Measurements from ENCODE around the gene CLRN3.

The CLRN3 gene

GRCh38 chr10:127925471-127926207 is 32.9 kb upstream of the CLRN3 start:
- H3K27ac Mint-ChIP-seq (ENCODE audit: low read depth) = no peak overlapping the region
- no peaks in the 10 kb centered on the region for H3K4me1 Mint-ChIP-seq
- DNase-seq (ENCODE audit: low spot score in 2 of 2) = no peak
- H3K27me3 Mint-ChIP-seq = no peaks in the 10 kb centered on the region
- ATAC-seq (replicated peaks; ENCODE audit: extremely low read depth, poor library complexity, severe bottlenecking) = no peak
- H3K4me3 Mint-ChIP-seq = no peak overlapping the region
- no peaks in the 10 kb centered on the region for H3K9me3 Mint-ChIP-seq
- no peaks in the 10 kb centered on the region for H3K36me3 Mint-ChIP-seq (ENCODE audit: insufficient read depth)

- H3K27ac Mint-ChIP-seq (ENCODE audit: low read depth) = no peak overlapping the region
These were observed 30.9 kb upstream of the CLRN3 start for GRCh38 chr10:127923646-127924045.

DNA sequence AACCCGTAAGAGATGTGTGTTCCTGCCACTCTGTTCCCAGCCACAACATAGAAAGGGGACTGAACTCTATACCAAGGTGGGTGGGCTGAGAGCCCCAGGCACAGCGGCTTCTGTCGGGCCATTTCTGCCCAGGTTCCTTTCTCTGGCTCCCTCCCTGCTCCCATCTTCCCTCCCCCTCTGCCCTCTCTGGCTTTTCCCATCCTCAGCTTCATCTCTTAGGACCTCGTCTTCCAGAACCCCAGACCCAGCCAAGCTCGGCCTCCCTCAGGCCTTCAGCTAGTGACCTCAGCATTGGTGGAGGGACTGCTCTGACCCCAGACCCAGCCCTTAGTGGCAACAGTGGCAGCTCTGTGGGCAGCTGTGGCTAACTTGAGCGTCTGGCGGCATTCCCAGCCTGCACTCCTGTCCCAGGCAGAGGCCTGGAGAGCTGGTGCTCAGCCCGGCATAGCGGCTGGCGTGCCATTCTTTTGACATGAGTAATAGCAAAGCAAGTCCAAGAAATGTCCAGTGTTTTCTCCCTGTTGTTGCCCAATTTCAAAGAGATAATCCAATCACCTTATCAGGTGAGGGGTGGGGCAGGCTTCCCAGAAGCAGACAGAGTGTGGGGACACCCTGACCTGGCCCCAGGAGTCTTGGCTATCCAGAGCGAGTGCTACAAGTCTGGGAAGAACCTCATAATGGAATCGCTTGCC is 30.1 kb upstream of the CLRN3 start:
- no peaks in the 10 kb centered on the region for H3K9me3 Mint-ChIP-seq
- H3K27ac Mint-ChIP-seq (ENCODE audit: low read depth) = no peak overlapping the region
- H3K4me3 Mint-ChIP-seq = no peak overlapping the region
- DNase-seq (ENCODE audit: low spot score in 2 of 2) (no peak), ATAC-seq (replicated peaks; ENCODE audit: extremely low read depth, poor library complexity, severe bottlenecking) (no peak)
- H3K27me3 Mint-ChIP-seq = no peaks in the 10 kb centered on the region
- H3K4me1 Mint-ChIP-seq = no peaks in the 10 kb centered on the region
- H3K36me3 Mint-ChIP-seq (ENCODE audit: insufficient read depth) = no peaks in the 10 kb centered on the region

More at GRCh38 chr10:127923646-127924045, 30.9 kb upstream of the CLRN3 start:
- H3K27me3 Mint-ChIP-seq = no peaks in the 10 kb centered on the region
- no peaks in the 10 kb centered on the region for H3K4me1 Mint-ChIP-seq
- H3K4me3 Mint-ChIP-seq = no peak overlapping the region
- DNase-seq (ENCODE audit: low spot score in 2 of 2) (no peak), ATAC-seq (replicated peaks; ENCODE audit: extremely low read depth, poor library complexity, severe bottlenecking) (no peak)
- no peaks in the 10 kb centered on the region for H3K9me3 Mint-ChIP-seq
- H3K36me3 Mint-ChIP-seq (ENCODE audit: insufficient read depth) = no peaks in the 10 kb centered on the region

- Mint-ChIP-seq H3K4me1 (no peaks in the 10 kb centered on the region), H3K9me3 (no peaks in the 10 kb centered on the region), H3K27ac (ENCODE audit: low read depth) (no peak overlapping the region), H3K4me3 (no peak overlapping the region), H3K36me3 (ENCODE audit: insufficient read depth) (no peaks in the 10 kb centered on the region), H3K27me3 (no peaks in the 10 kb centered on the region)
- no peak for DNase-seq (ENCODE audit: low spot score in 2 of 2)
- ATAC-seq (replicated peaks; ENCODE audit: extremely low read depth, poor library complexity, severe bottlenecking) = no peak
These were observed 29.5 kb upstream of the CLRN3 start for GRCh38 chr10:127922206-127922605.

- Mint-ChIP-seq H3K4me3 (no peak overlapping the region), H3K4me1 (no peaks in the 10 kb centered on the region), H3K27me3 (no peaks in the 10 kb centered on the region), H3K27ac (ENCODE audit: low read depth) (no peak overlapping the region), H3K9me3 (no peaks in the 10 kb centered on the region), H3K36me3 (ENCODE audit: insufficient read depth) (no peaks in the 10 kb centered on the region)
- ATAC-seq (replicated peaks; ENCODE audit: extremely low read depth, poor library complexity, severe bottlenecking) (no peak), DNase-seq (ENCODE audit: low spot score in 2 of 2) (no peak)
These were observed 29.0 kb upstream of the CLRN3 start for GRCh38 chr10:127921753-127922145.

GRCh38 chr10:127921075-127921752 is 28.5 kb upstream of the CLRN3 start:
- H3K27ac Mint-ChIP-seq (ENCODE audit: low read depth) = no peak overlapping the region
- no peaks in the 10 kb centered on the region for H3K4me1 Mint-ChIP-seq
- no peaks in the 10 kb centered on the region for H3K36me3 Mint-ChIP-seq (ENCODE audit: insufficient read depth)
- H3K27me3 Mint-ChIP-seq = no peaks in the 10 kb centered on the region
- H3K4me3 Mint-ChIP-seq = no peak overlapping the region
- ATAC-seq (replicated peaks; ENCODE audit: extremely low read depth, poor library complexity, severe bottlenecking) (no peak), DNase-seq (ENCODE audit: low spot score in 2 of 2) (no peak)
- no peaks in the 10 kb centered on the region for H3K9me3 Mint-ChIP-seq

DNA sequence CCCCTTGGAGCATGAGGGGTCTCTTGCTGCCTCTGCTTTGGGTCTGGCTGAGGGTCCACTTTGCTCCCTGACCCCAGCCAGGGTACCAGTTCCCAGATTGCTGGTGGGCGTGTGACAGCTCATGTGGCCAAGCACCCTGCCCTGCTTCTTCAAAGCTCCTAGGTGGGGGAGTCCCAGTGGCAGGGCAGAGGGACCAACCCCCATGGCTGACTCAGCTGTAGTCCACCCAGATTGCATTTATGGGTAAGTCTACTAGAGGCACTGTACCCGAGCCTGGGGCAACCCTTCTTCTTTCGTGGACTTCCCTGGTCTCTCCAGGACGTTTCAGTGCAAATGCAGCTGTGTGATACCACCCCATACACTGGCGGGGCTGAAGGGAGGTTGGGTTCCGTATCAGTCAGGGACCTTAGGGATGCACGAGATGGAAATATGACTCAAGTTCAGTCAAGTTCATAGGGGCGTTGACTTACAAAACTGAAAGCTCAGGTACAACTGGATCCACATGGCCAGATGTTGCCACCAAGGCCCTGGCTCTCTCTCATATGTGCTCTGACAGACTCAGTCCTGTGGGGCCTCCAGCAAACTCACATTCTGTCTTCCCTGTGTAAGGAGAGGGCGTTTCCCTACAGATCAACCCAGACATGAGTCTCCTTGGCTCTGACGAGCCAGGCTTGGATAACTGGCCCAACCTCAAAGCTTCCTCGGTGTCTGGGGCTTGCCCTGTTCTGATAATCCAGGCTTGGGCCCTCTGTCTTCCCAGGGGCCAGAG is 27.7 kb upstream of the CLRN3 start:
- no peaks in the 10 kb centered on the region for H3K27me3 Mint-ChIP-seq
- no peak overlapping the region for H3K4me3 Mint-ChIP-seq
- no peak for DNase-seq (ENCODE audit: low spot score in 2 of 2)
- H3K4me1 Mint-ChIP-seq = no peaks in the 10 kb centered on the region
- no peak overlapping the region for H3K27ac Mint-ChIP-seq (ENCODE audit: low read depth)
- H3K36me3 Mint-ChIP-seq (ENCODE audit: insufficient read depth) = no peaks in the 10 kb centered on the region
- ATAC-seq (replicated peaks; ENCODE audit: extremely low read depth, poor library complexity, severe bottlenecking) = no peak
- no peaks in the 10 kb centered on the region for H3K9me3 Mint-ChIP-seq

- Mint-ChIP-seq H3K27me3 (no peaks in the 10 kb centered on the region), H3K36me3 (ENCODE audit: insufficient read depth) (no peaks in the 10 kb centered on the region), H3K4me1 (no peaks in the 10 kb centered on the region), H3K27ac (ENCODE audit: low read depth) (no peak overlapping the region), H3K4me3 (no peak overlapping the region), H3K9me3 (no peaks in the 10 kb centered on the region)
- ATAC-seq (replicated peaks; ENCODE audit: extremely low read depth, poor library complexity, severe bottlenecking) = no peak
- DNase-seq (ENCODE audit: low spot score in 2 of 2) = no peak
These were observed 26.9 kb upstream of the CLRN3 start for GRCh38 chr10:127919418-127920271.

DNA sequence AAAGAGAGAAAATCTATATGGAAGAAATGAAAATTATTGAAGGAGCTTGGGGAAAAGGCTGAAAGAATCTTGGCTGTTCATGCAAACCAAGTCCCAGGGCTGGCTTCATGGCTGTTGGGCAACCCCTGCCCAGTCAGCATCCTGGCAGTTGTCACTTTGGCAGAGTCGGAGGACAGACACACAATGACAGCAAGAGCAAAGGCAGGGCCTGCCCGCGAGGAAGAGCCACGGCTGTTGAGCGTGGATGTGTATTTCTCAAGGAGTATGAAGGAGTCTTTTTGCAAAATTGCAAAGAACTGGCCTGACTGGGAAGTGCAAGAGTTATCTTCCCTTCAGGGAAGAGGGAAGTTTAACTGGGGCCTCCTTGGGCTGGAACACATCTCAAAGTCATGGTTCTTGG is 25.8 kb upstream of the CLRN3 start:
- DNase-seq (ENCODE audit: low spot score in 2 of 2) (no peak), ATAC-seq (replicated peaks; ENCODE audit: extremely low read depth, poor library complexity, severe bottlenecking) (no peak)
- Mint-ChIP-seq H3K4me1 (no peaks in the 10 kb centered on the region), H3K9me3 (no peaks in the 10 kb centered on the region), H3K27me3 (no peaks in the 10 kb centered on the region), H3K27ac (ENCODE audit: low read depth) (no peak overlapping the region), H3K4me3 (no peak overlapping the region), H3K36me3 (ENCODE audit: insufficient read depth) (no peaks in the 10 kb centered on the region)

DNA sequence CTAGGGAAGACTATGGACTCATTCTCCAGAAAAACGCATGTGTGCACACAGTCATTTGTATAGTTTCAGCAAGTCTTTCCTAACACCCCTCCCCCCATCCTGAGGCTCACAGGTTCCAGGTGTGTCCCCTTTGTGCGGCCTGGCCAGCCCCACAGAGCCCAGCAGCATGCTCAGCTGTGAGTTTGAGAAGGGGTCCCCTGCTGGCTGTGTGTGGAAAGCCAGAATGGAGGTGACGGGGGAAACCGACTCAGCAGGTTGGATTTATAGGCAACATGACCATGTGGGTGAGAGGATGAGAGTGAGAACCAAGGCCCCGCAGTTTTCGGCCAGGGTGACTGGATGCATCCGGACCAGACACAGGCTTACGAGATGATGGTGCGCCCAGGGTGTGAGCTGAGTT is 24.1 kb upstream of the CLRN3 start:
- H3K4me3 Mint-ChIP-seq = no peak overlapping the region
- H3K27me3 Mint-ChIP-seq = no peaks in the 10 kb centered on the region
- DNase-seq (ENCODE audit: low spot score in 2 of 2) = no peak

DNA sequence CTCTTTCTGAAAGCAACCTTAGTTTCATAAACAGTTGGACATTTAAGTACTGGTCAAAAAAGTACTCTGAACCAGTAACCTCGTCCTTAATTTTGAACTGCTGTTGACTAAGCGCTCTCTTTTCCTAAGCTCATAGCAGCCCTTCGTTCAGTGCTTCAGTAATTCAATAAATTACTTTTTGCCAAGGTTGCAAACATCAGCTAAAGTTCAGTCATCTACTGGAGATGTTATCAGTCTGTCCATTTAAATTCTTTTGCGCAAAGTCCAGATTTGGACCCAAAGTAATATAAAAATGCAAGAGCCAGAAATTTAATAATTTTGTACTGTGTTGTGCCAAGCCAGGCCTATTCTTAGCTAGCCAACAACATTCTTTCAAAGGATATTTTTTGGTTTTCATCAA is 22.6 kb upstream of the CLRN3 start:
- H3K9me3 Mint-ChIP-seq = no peaks in the 10 kb centered on the region
- no peak overlapping the region for H3K27ac Mint-ChIP-seq (ENCODE audit: low read depth)
- no peak for ATAC-seq (replicated peaks; ENCODE audit: extremely low read depth, poor library complexity, severe bottlenecking)
- DNase-seq (ENCODE audit: low spot score in 2 of 2) = no peak
- H3K36me3 Mint-ChIP-seq (ENCODE audit: insufficient read depth) = no peaks in the 10 kb centered on the region
- H3K4me1 Mint-ChIP-seq = no peaks in the 10 kb centered on the region
- H3K4me3 Mint-ChIP-seq = no peak overlapping the region
- peaks cover 3% of the 10 kb centered on the region for H3K27me3 Mint-ChIP-seq

More for the DNA sequence above, 24.1 kb upstream of the CLRN3 start:
- H3K4me1 Mint-ChIP-seq = no peaks in the 10 kb centered on the region
- H3K9me3 Mint-ChIP-seq = no peaks in the 10 kb centered on the region
- no peaks in the 10 kb centered on the region for H3K36me3 Mint-ChIP-seq (ENCODE audit: insufficient read depth)
- no peak for ATAC-seq (replicated peaks; ENCODE audit: extremely low read depth, poor library complexity, severe bottlenecking)
- no peak overlapping the region for H3K27ac Mint-ChIP-seq (ENCODE audit: low read depth)

DNA sequence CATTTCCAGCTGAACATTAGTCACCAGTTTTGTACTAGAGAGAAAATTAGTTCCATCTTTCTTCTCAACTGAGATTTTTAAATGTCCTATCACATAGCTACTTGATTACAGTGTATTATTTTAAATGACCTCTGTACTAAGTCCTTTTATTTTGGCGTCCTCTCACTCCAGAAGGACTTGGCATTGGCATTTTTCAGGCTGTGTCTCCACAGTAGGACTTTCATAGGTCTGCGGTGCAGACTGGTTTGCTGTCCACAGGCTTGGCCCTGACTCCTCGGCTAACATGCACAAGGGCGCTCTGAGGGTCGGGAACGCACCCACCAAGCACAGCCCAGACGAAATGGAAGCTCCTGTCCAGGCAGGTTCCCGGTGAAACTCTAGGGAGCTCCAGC is 20.6 kb upstream of the CLRN3 start:
- H3K27ac Mint-ChIP-seq (ENCODE audit: low read depth) = no peak overlapping the region
- H3K9me3 Mint-ChIP-seq = no peaks in the 10 kb centered on the region

More for the DNA sequence above, 20.6 kb upstream of the CLRN3 start:
- H3K4me1 Mint-ChIP-seq = no peaks in the 10 kb centered on the region
- no peak overlapping the region for H3K4me3 Mint-ChIP-seq
- no peak for DNase-seq (ENCODE audit: low spot score in 2 of 2)
- no peak for ATAC-seq (replicated peaks; ENCODE audit: extremely low read depth, poor library complexity, severe bottlenecking)
- peaks cover 6% of the 10 kb centered on the region for H3K27me3 Mint-ChIP-seq
- no peaks in the 10 kb centered on the region for H3K36me3 Mint-ChIP-seq (ENCODE audit: insufficient read depth)

Data from central memory CD8-positive, alpha-beta T cell (primary cell).